SK-N-SH (cell line): ENCODE measurements around the gene CLCN1. TPM values are rescaled to one million over a fixed set of nuclear protein-coding genes. Genes with fewer than 3 reads are reported as not detected.

Experiments used
- EP300 ChIP-seq, 2 experiments: IDR thresholded peaks; 2 replicates each; pipeline versions ENCODE4 v1.4.0 to v1.6.1; 2012; ENCODE audit warnings: borderline replicate concordance in 1 of 2, low read depth in 1 of 2, low read length in 1 of 2
- FOXM1 ChIP-seq: IDR thresholded peaks from 2 replicates; pipeline ENCODE4 v1.4.0; 2012; ENCODE audit warnings: low read depth, mild to moderate bottlenecking
- GABPA ChIP-seq: IDR thresholded peaks from 2 replicates; pipeline ENCODE4 v1.4.0; 2012; ENCODE audit warnings: low read depth, mild to moderate bottlenecking
- GATA2 ChIP-seq: sonication (generic); formaldehyde crosslinking; IDR thresholded peaks from 2 replicates; pipeline ENCODE4 v1.5.0; 2020; ENCODE audit warnings: mild to moderate bottlenecking, missing genetic modification reagents
- JUND ChIP-seq: IDR thresholded peaks from 2 replicates; pipeline ENCODE4 v1.4.0; 2012
- MAX ChIP-seq: IDR thresholded peaks from 2 replicates; pipeline ENCODE4 v1.4.0; 2012; ENCODE audit warnings: low read depth
- MEF2A ChIP-seq: IDR thresholded peaks from 2 replicates; pipeline ENCODE4 v1.4.0; 2012; ENCODE audit warnings: low read depth, borderline replicate concordance
- NRF1 ChIP-seq: IDR thresholded peaks from 2 replicates; pipeline ENCODE4 v1.6.1; 2012; ENCODE audit warnings: low read depth, mild to moderate bottlenecking, low read length
- RAD21 ChIP-seq: IDR thresholded peaks from 2 replicates; pipeline ENCODE4 v1.6.1; 2012; ENCODE audit warnings: mild to moderate bottlenecking, low read length
- RCOR1 ChIP-seq: fragments of 150-350 bp; IDR thresholded peaks from 2 replicates; pipeline ENCODE4 v1.6.1; 2017; ENCODE audit warnings: antibody characterized with exemption, low read length
- REST ChIP-seq: IDR thresholded peaks from 2 replicates; pipeline ENCODE4 v1.6.1; 2012; ENCODE audit warnings: mild to moderate bottlenecking, low read depth, low read length, moderate library complexity
- RFX5 ChIP-seq: IDR thresholded peaks from 2 replicates; pipeline ENCODE4 v1.6.1; 2012; ENCODE audit warnings: mild to moderate bottlenecking, improper control_type of control experiment, low read length
- SIN3A ChIP-seq: IDR thresholded peaks from 2 replicates; pipeline ENCODE4 v1.6.1; 2012; ENCODE audit warnings: low read depth, mild to moderate bottlenecking, low read length, moderate library complexity, borderline replicate concordance
- TAF1 ChIP-seq: IDR thresholded peaks from 2 replicates; pipeline ENCODE4 v1.6.1; 2012; ENCODE audit warnings: low read depth, mild to moderate bottlenecking, low read length, moderate library complexity, borderline replicate concordance
- TEAD4 ChIP-seq: IDR thresholded peaks from 2 replicates; pipeline ENCODE4 v1.4.0; 2012; ENCODE audit warnings: mild to moderate bottlenecking, borderline replicate concordance; ENCODE audit not compliant: insufficient read depth
- USF1 ChIP-seq: IDR thresholded peaks from 2 replicates; pipeline ENCODE4 v1.4.0; 2012; ENCODE audit warnings: low read depth, borderline replicate concordance
- YY1 ChIP-seq: IDR thresholded peaks from 2 replicates; pipeline ENCODE4 v1.4.0; 2012; ENCODE audit warnings: low read depth, mild to moderate bottlenecking
- polyA plus RNA-seq, 3 experiments: library from polyadenylated mRNA; depleted of rRNA; stranded (reverse); fragments of >200 nt; gene quantifications; 2 replicates each; pipeline ENCODE4 v1.2.3, GENCODE V29; 2012

CLCN1 gene
- polyA plus RNA-seq, 1 of the 3 experiments (the other 2 are of a cell fraction) = 0.12 TPM

- no peak; the same call in 1 of the 2 replicates for TF ChIP-seq NRF1
- TF ChIP-seq REST = 0 out of 2 replicates have a peak, but pooled peaks have one; percentile 27
- TF ChIP-seq FOXM1 = no peak
- TF ChIP-seq YY1 = no peak
- TF ChIP-seq MEF2A = no peak
- TF ChIP-seq MAX = peak; percentile 14; the same call in 1 of the 2 replicates
- TF ChIP-seq GATA2 (CRISPR knock-in tag) = no peak
- TF ChIP-seq RAD21 = peak; percentile 46
- no peak for TF ChIP-seq USF1
- TF ChIP-seq JUND = no peak
- TF ChIP-seq TAF1 = peak; percentile 74
- no peak for TF ChIP-seq GABPA
- 0 out of 2 replicates have a peak, but pooled peaks have one; percentile 21 for TF ChIP-seq RCOR1
- no peak for TF ChIP-seq TEAD4
- TF ChIP-seq RFX5 = no peak
- TF ChIP-seq SIN3A = 0 out of 2 replicates have a peak, but pooled peaks have one; percentile 76
- TF ChIP-seq EP300 (IDR thresholded peaks at IDR 0.05; ENCODE audit: borderline replicate concordance in 1 of 2, low read depth in 1 of 2, low read length in 1 of 2) = no peak
- TF ChIP-seq, all 33 proteins: peak for 10
Measured at GRCh38 chr7:143380260-143380645, 64.3 kb downstream of the CLCN1 start (continued).
